Endothelial cell of umbilical vein (primary cell): ENCODE results near the gene PNPLA5.

Source experiments
- CTCF ChIP-seq, 2 donors: IDR thresholded peaks; 1 replicate in 1 of 2; 2 replicates in 1 of 2; pipeline ENCODE4 v1.5.1; 2011; ENCODE audit warnings: low read length in 2 of 2, mild to moderate bottlenecking in 2 of 2, moderate library complexity in 2 of 2, control low read depth in 1 of 2, inconsistent platforms in 1 of 2, low read depth in 1 of 2; ENCODE audit not compliant: insufficient read depth in 1 of 2; ENCODE audit errors: extremely low read depth in 1 of 2
- EZH2 ChIP-seq: IDR thresholded peaks from 2 replicates; pipeline ENCODE4 v1.6.1; 2012; ENCODE audit warnings: borderline replicate concordance, low read depth, mild to moderate bottlenecking, moderate library complexity, low read length, inconsistent platforms; ENCODE audit not compliant: severe bottlenecking
- FOS ChIP-seq: IDR thresholded peaks from 2 replicates; pipeline ENCODE4 v1.6.1; 2011; ENCODE audit warnings: mild to moderate bottlenecking, low read length, moderate library complexity, borderline replicate concordance; ENCODE audit not compliant: insufficient read depth
- GATA2 ChIP-seq: IDR thresholded peaks from 2 replicates; pipeline ENCODE4 v1.7.0; 2011; ENCODE audit warnings: low read depth, mild to moderate bottlenecking, moderate library complexity, mixed read lengths, low read length; ENCODE audit not compliant: insufficient read length, insufficient read depth
- JUN ChIP-seq: IDR thresholded peaks from 2 replicates; pipeline ENCODE4 v1.6.1; 2011; ENCODE audit warnings: borderline replicate concordance, low read depth; ENCODE audit not compliant: insufficient read length, insufficient read depth
- MAX ChIP-seq: IDR thresholded peaks from 2 replicates; pipeline ENCODE4 v1.6.1; 2011; ENCODE audit not compliant: insufficient read depth, insufficient read length
- MYC ChIP-seq: IDR thresholded peaks from one replicate; pipeline ENCODE4 v1.6.1; 2011; ENCODE audit warnings: mild to moderate bottlenecking, low read depth, low read length
- POLR2A ChIP-seq: IDR thresholded peaks from 2 replicates; pipeline ENCODE4 v1.6.1; 2012; ENCODE audit warnings: low read depth, mild to moderate bottlenecking, control low read depth, low read length
- POLR2AphosphoS5 ChIP-seq: IDR thresholded peaks from 2 replicates; pipeline ENCODE4 v1.6.1; 2012; ENCODE audit warnings: low read depth, mild to moderate bottlenecking, control low read depth, low read length, moderate library complexity; ENCODE audit not compliant: insufficient read depth

DNA sequence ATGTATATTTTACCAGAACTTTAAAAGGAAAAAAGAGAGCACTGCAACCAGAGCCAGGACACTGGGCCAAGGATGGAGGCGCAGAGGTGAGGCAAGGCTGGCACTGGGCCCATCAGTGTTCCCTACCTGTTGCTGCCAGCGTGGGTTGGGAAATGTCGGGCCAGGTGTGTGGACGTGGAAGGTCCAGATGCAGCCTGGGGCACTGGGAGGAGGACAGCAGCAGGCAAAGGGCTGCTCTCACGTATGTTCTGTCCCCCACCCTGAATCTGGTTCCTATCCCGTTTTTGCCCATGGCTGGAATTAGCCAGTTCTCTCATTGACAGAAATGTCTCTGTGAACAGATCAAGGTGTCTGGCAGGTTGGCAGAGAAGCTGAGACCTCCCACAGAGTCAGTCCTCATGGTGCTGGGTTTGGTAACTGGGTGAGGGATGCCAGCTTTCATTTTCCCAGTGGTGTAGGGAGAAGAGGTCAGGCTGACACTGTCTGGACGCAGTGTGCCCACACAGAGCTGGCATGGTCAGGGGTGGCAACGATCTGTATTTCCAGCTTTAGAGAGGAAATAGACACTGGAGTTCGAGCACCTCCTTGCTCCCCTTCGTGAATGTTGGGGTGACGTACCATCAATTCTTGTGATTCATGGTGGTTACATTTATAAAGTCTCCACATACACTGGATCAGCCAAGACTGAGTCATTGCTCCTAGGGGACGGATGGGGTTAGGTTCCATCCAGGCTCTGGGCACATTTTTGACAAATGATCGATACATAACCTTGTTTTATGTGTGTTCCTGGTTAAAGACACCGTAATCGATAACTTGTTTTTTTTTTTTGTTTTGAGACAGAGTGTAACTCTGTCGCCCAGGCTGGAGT lies 27.5 kb upstream of the PNPLA5 start:
- no peak for TF ChIP-seq CTCF (IDR thresholded peaks at IDR 0.05; ENCODE audit: extremely low read depth in 1 of 2, insufficient read depth in 1 of 2, low read depth in 1 of 2, low read length in 2 of 2)
- no peak for TF ChIP-seq MYC
- no peak for TF ChIP-seq POLR2A
- TF ChIP-seq POLR2AphosphoS5 = no peak
- no peak for TF ChIP-seq EZH2
- TF ChIP-seq MAX = no peak
- TF ChIP-seq FOS = no peak
- TF ChIP-seq JUN = no peak
- no peak for TF ChIP-seq GATA2
